Glomerular visceral epithelial cell (primary cell): ENCODE measurements around the gene PPIE.

Experiments used
- DNase-seq: peaks from one replicate; pipeline ENCODE4 v3.0.0-alpha.2; 2016; ENCODE audit errors: extremely low spot score

The PPIE gene

GRCh38 chr1:39805385-39805784 is 66.7 kb downstream of the PPIE start:
- no peak for DNase-seq

DNA sequence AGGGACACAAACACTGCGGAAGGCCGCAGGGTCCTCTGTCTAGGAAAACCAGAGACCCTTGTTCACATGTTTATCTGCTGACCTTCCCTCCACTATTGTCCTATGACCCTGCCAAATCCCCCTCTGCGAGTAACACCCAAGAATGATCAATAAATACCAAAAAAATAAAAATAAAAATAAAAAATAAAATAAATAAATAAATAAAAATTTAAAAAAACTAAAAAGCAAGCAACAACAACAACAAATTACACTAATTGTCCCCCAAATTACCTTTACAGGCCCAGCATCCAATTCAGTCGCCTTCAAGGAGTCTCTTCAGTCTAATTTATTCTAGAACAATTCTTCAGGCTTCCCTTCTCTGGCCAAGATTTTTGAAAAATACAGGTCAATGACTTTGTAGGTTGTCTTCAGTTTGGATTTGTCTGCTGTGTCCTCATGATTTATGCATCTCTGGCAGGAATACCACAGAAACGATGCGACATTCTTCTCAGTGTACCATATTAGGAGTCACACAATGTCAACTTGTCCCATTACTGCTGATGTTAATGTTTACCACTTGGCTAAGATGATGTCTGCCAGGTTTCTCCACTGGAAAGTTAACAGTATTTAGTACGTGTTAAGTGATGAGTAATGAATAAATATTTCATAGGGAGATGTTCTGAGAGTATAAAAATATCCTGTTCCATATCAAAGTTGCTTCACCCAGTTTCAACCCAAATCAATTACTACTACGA is 70.3 kb downstream of the PPIE start:
- no peak for DNase-seq

DNA sequence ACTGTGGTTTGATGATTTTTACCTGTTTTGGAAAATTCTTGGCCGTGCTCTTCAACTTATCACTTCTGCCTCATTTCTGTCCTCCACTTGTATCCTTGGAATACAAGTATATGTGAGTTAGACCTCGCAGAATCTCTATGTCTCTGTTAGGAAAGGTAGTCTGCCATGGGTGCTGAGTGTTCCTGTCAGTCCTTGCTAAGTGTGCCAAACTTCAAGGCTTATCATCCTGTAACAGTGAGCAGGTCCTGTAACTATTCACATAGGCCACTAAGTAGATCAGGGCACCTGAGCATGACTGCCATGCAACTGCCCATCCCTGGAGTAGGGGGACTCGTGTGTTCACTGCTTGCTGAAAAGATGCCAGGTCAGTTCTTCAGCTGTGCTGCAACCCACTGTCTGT is 74.2 kb downstream of the PPIE start:
- no peak for DNase-seq
